Gastrocnemius medialis (tissue), 4 donors: ENCODE results near the gene HS3ST6.

Source experiments
- POLR2A ChIP-seq, 2 donors: fragments of 450-650 bp; IDR thresholded peaks; one replicate each; pipeline ENCODE4 v1.6.1; 2017; ENCODE audit warnings: antibody characterized with exemption in 2 of 2, mild to moderate bottlenecking in 2 of 2, moderate library complexity in 2 of 2
- TF ChIP-seq, protein P1 (sequence below), 5 experiments: fragments of 450-650 bp in 3 of 5; fragments of 200-600 bp in 2 of 5; sonication (generic) in 2 of 5; IDR thresholded peaks in 4 of 5; conservative IDR thresholded peaks in 1 of 5; 1 replicate in 4 of 5; 2 replicates in 1 of 5; pipeline ENCODE4 v1.5.1; 2016 to 2019; ENCODE audit warnings: antibody characterized with exemption in 5 of 5, mild to moderate bottlenecking in 3 of 5, moderate library complexity in 3 of 5

DNA sequence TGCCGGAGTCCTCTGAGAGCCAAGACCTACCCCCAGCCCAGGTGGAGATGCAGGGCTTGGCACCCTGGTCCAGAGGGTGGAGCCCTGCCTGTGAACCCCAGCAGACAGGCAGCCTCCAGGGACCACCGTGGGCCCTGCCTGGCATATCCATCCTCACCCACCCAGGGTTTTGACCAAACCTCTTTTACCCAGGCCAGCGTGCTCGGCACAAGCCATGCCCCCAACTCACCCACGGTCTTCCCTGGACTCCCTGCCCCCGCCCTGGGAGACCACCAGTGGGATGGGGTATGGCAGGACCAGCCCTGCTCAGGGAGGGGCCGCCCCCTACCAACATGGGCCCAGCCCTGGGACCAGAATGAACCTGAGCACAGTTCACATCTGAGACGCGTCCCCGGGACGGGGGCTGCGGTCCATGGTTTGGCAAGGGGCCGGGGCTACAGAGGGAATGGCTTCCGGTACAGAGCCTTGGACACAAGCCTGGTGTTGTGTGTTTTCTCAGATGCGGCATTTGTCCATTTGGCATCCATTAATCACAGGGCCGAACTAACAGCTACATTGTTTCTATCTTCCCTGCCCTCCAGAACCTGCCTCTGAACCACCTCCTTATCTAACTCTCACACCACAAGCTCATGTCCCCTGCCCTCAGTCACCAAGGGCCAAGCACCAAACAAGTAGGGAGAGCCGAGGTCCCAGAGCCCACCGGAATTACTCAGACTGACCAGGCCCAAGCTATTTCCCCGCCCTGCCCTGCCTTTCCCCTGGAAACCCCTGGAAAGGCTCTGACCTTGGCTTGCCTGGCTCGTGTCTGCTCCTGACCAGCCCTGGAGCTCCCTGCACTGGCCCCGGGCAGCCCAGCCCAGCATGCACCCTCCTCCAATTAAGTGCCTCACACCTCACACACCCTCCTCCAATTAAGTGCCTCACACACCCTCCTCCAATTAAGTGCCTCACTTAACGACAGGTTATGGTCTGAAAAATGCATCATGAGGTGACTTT lies 14.1 kb downstream of the HS3ST6 start:
- TF ChIP-seq, protein P1, sequence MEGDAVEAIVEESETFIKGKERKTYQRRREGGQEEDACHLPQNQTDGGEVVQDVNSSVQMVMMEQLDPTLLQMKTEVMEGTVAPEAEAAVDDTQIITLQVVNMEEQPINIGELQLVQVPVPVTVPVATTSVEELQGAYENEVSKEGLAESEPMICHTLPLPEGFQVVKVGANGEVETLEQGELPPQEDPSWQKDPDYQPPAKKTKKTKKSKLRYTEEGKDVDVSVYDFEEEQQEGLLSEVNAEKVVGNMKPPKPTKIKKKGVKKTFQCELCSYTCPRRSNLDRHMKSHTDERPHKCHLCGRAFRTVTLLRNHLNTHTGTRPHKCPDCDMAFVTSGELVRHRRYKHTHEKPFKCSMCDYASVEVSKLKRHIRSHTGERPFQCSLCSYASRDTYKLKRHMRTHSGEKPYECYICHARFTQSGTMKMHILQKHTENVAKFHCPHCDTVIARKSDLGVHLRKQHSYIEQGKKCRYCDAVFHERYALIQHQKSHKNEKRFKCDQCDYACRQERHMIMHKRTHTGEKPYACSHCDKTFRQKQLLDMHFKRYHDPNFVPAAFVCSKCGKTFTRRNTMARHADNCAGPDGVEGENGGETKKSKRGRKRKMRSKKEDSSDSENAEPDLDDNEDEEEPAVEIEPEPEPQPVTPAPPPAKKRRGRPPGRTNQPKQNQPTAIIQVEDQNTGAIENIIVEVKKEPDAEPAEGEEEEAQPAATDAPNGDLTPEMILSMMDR (IDR thresholded peaks at IDR 0.05 in 4 of 5, conservative IDR thresholded peaks at IDR 0.05 in 1 of 5): no peak
- no peak for TF ChIP-seq POLR2A (IDR thresholded peaks at IDR 0.05)
